Renal pelvis (tissue), 3 donors: ENCODE measurements around the gene STEAP4. TPM values are rescaled to one million over a fixed set of nuclear protein-coding genes. Genes with fewer than 3 reads are reported as not detected.

Experiments used
- polyA plus RNA-seq, 3 donors: library from polyadenylated mRNA; unstranded; fragments of 120-200 nt; gene quantifications; one replicate each; pipeline ENCODE4 v1.2.1, GENCODE V29; 2013; ENCODE audit not compliant: insufficient read length in 3 of 3

The STEAP4 gene
- polyA plus RNA-seq, 3 donors, result 0.14 to 0.19 (median 0.14) TPM

Other genes starting within 250 kb of the STEAP4 start
- 100 to 1,000 TPM; 129 to 148 (median 140) TPM for gene SRI, start 86.9 kb downstream of the STEAP4 start, polyA plus RNA-seq